Epithelial cell of esophagus (primary cell): ENCODE measurements around the gene LRTM1.

ENCODE experiments used
- DNase-seq: peaks from one replicate; pipeline ENCODE4 v3.0.0; 2010; ENCODE audit warnings: low read depth
- H3K4me3 ChIP-seq: 2 replicates; pipeline ENCODE4 v1.5.1; 2011; ENCODE audit warnings: mild to moderate bottlenecking, low read length, control low read depth
- CTCF ChIP-seq: IDR thresholded peaks from 2 replicates; pipeline ENCODE4 v1.5.1; 2011; ENCODE audit warnings: low read depth, mild to moderate bottlenecking, low read length, control low read depth, inconsistent platforms; ENCODE audit not compliant: insufficient read depth; ENCODE audit errors: missing control alignments

LRTM1 gene

GRCh38 chr3:54888162-54888561 is 39.7 kb downstream of the LRTM1 start:
- TF ChIP-seq CTCF: no peak
- DNase-seq: no peak
- H3K4me3 ChIP-seq: no peak overlapping the region

GRCh38 chr3:54882129-54882833 is 45.6 kb downstream of the LRTM1 start:
- TF ChIP-seq CTCF: no peak
- H3K4me3 ChIP-seq: no peak overlapping the region
- peak; percentile 92 for DNase-seq

GRCh38 chr3:54878145-54878544 is 49.7 kb downstream of the LRTM1 start:
- TF ChIP-seq CTCF: no peak
- peak; percentile 16 for DNase-seq
- no peak overlapping the region for H3K4me3 ChIP-seq

- H3K4me3 ChIP-seq: no peak overlapping the region
- no peak for TF ChIP-seq CTCF
- no peak for DNase-seq
Observed at GRCh38 chr3:54877730-54878129, 50.1 kb downstream of the LRTM1 start.

- no peak overlapping the region for H3K4me3 ChIP-seq
- no peak for DNase-seq
- no peak for TF ChIP-seq CTCF
Observed at GRCh38 chr3:54876694-54877093, 51.2 kb downstream of the LRTM1 start.

GRCh38 chr3:54875596-54876268 is 52.1 kb downstream of the LRTM1 start:
- H3K4me3 ChIP-seq: no peak overlapping the region
- no peak for DNase-seq
- no peak for TF ChIP-seq CTCF
